HepG2 (cell line): ENCODE data around the gene FEM1B.

Source experiments
- CTCF ChIP-seq: sonication (generic); formaldehyde crosslinking; IDR thresholded peaks from 2 replicates; pipeline ENCODE4 v1.5.0; 2020; ENCODE audit warnings: mild to moderate bottlenecking, missing genetic modification reagents, moderate library complexity
- ETS1 ChIP-seq: sonication (generic); formaldehyde crosslinking; IDR thresholded peaks from 2 replicates; pipeline ENCODE4 v1.4.0; 2020; ENCODE audit warnings: missing genetic modification reagents
- GABPA ChIP-seq, 2 experiments: IDR thresholded peaks; 2 replicates each; pipeline ENCODE4 v1.6.1; 2011 to 2016; ENCODE audit warnings: low read depth in 2 of 2, low read length in 1 of 2, missing biosample characterization in 1 of 2, missing genetic modification characterization in 1 of 2
- GTF2F1 ChIP-seq: fragments of 150-350 bp; IDR thresholded peaks from 2 replicates; pipeline ENCODE4 v1.6.1; 2014; ENCODE audit warnings: low read length
- JUN ChIP-seq: sonication (generic); formaldehyde crosslinking; IDR thresholded peaks from 2 replicates; pipeline ENCODE4 v1.4.0; 2020; ENCODE audit warnings: mild to moderate bottlenecking, missing genetic modification reagents
- RAD21 ChIP-seq: fragments of 450-650 bp; formaldehyde crosslinking; IDR thresholded peaks from 2 replicates; pipeline ENCODE4 v1.5.0; 2020; ENCODE audit warnings: mild to moderate bottlenecking
- TBL1XR1 ChIP-seq: fragments of 150-350 bp; IDR thresholded peaks from 2 replicates; pipeline ENCODE4 v1.6.1; 2014; ENCODE audit warnings: borderline replicate concordance, low read length; ENCODE audit not compliant: partially characterized antibody
- ZNF33A ChIP-seq: sonication (generic); formaldehyde crosslinking; IDR thresholded peaks from 2 replicates; pipeline ENCODE4 v1.5.1; 2020; ENCODE audit warnings: missing genetic modification reagents, mild to moderate bottlenecking, moderate library complexity, borderline replicate concordance
- ZNF780A ChIP-seq: sonication (generic); formaldehyde crosslinking; IDR thresholded peaks from 2 replicates; pipeline ENCODE4 v1.8.0; 2022; ENCODE audit warnings: mild to moderate bottlenecking, missing genetic modification reagents, moderate library complexity
- TF ChIP-seq, protein P1 (sequence below): sonication (generic); formaldehyde crosslinking; IDR thresholded peaks from 2 replicates; pipeline ENCODE4 v1.5.1; 2020; ENCODE audit warnings: mild to moderate bottlenecking, missing genetic modification reagents, moderate library complexity

GRCh38 chr15:68330901-68331300, 53.4 kb downstream of the FEM1B start:
- TF ChIP-seq RAD21 (CRISPR knock-in tag) (no peak), JUN (CRISPR knock-in tag) (no peak), CTCF (no peak), ZNF780A (CRISPR knock-in tag) (no peak), ZNF33A (CRISPR knock-in tag) (no peak), GABPA (IDR thresholded peaks at IDR 0.05; ENCODE audit: low read depth, low read length) (no peak), GABPA (CRISPR knock-in tag; IDR thresholded peaks at IDR 0.05; ENCODE audit: low read depth) (no peak), GTF2F1 (no peak), ETS1 (CRISPR knock-in tag) (no peak), TBL1XR1 (no peak)
- TF ChIP-seq, protein P1, sequence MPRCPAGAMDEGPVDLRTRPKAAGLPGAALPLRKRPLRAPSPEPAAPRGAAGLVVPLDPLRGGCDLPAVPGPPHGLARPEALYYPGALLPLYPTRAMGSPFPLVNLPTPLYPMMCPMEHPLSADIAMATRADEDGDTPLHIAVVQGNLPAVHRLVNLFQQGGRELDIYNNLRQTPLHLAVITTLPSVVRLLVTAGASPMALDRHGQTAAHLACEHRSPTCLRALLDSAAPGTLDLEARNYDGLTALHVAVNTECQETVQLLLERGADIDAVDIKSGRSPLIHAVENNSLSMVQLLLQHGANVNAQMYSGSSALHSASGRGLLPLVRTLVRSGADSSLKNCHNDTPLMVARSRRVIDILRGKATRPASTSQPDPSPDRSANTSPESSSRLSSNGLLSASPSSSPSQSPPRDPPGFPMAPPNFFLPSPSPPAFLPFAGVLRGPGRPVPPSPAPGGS (CRISPR knock-in tag), result no peak
